Stomach (tissue), 4 donors: ENCODE measurements around the gene EXOC4.

Source experiments
- EP300 ChIP-seq: sonication (generic); formaldehyde crosslinking; IDR thresholded peaks from one replicate; pipeline ENCODE4 v1.6.1; 2017; ENCODE audit warnings: antibody characterized with exemption
- POLR2A ChIP-seq, 4 donors: fragments of 450-650 bp; IDR thresholded peaks; one replicate each; pipeline ENCODE4 v1.6.1; 2016; ENCODE audit warnings: antibody characterized with exemption in 4 of 4, control low read depth in 2 of 4, mild to moderate bottlenecking in 1 of 4, moderate library complexity in 1 of 4
- POLR2AphosphoS5 ChIP-seq, 3 donors: sonication (generic); formaldehyde crosslinking; IDR thresholded peaks; one replicate each; pipeline ENCODE4 v1.6.1; 2016; ENCODE audit warnings: antibody characterized with exemption in 3 of 3
- TF ChIP-seq, protein P1 (sequence below), 7 experiments: fragments of 450-650 bp in 4 of 7; fragments of 200-600 bp in 3 of 7; sonication (generic) in 3 of 7; IDR thresholded peaks; one replicate each; pipeline ENCODE4 v1.5.1; 2016 to 2019; ENCODE audit warnings: antibody characterized with exemption in 7 of 7, control low read depth in 2 of 7, mild to moderate bottlenecking in 1 of 7

DNA sequence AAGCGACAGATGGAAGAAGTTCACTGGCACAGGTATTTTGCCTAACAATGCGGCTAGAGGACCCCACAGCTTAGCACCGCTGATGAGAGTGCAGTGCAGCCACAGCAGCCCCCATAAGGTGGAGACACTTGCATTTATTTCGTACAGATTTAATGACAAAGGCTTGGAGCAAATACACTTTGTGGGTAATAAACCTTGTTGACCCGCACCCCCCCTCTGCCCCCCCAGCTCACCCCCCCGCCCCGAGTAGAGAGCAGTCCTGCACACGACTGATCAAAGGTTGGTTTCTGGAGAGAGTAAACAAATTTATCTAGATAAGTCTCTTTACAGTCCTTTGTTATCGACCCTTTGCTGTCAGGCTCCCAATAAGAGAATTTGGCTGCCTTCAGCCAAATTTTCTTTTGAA lies 777.6 kb downstream of the EXOC4 start:
- TF ChIP-seq, protein P1, sequence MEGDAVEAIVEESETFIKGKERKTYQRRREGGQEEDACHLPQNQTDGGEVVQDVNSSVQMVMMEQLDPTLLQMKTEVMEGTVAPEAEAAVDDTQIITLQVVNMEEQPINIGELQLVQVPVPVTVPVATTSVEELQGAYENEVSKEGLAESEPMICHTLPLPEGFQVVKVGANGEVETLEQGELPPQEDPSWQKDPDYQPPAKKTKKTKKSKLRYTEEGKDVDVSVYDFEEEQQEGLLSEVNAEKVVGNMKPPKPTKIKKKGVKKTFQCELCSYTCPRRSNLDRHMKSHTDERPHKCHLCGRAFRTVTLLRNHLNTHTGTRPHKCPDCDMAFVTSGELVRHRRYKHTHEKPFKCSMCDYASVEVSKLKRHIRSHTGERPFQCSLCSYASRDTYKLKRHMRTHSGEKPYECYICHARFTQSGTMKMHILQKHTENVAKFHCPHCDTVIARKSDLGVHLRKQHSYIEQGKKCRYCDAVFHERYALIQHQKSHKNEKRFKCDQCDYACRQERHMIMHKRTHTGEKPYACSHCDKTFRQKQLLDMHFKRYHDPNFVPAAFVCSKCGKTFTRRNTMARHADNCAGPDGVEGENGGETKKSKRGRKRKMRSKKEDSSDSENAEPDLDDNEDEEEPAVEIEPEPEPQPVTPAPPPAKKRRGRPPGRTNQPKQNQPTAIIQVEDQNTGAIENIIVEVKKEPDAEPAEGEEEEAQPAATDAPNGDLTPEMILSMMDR (IDR thresholded peaks at IDR 0.05) = no peak
- TF ChIP-seq POLR2AphosphoS5 (IDR thresholded peaks at IDR 0.05) (no peak), EP300 (no peak), POLR2A (IDR thresholded peaks at IDR 0.05) (no peak)
